DMS79 (cell line): Measurements from ENCODE around the gene ADAT1.
A peak's percentile ranks its signal among the peaks of the same experiment; 100 is the strongest.

Experiments
- DNase-seq: peaks from one replicate; lab custom pipeline; 2025; lab: John Stamatoyannopoulos, UW

The ADAT1 gene

GRCh38 chr16:75575958-75576357 is 47.1 kb downstream of the ADAT1 start:
- DNase-seq = no peak

- DNase-seq = no peak
These were observed 49.1 kb downstream of the ADAT1 start for GRCh38 chr16:75573955-75574354.

GRCh38 chr16:75572864-75573542 is 50.1 kb downstream of the ADAT1 start:
- no peak for DNase-seq

- DNase-seq = no peak
These were observed 52.5 kb downstream of the ADAT1 start for GRCh38 chr16:75570396-75571065.

- no peak for DNase-seq
These were observed 55.2 kb downstream of the ADAT1 start for GRCh38 chr16:75567911-75568310.

- no peak for DNase-seq
These were observed 56.3 kb downstream of the ADAT1 start for GRCh38 chr16:75566758-75567255.

GRCh38 chr16:75566040-75566757 is 56.9 kb downstream of the ADAT1 start, which contains the start of gene GABARAPL2:
TSS of gene GABARAPL2 (plus strand) at chr16:75566379. CDS start at chr16:75566487, 108 bp downstream.
- DNase-seq = peak; percentile 8

- no peak for DNase-seq
These were observed 57.4 kb downstream of the ADAT1 start for GRCh38 chr16:75565640-75566039.

GRCh38 chr16:75559564-75560372 is 63.3 kb downstream of the ADAT1 start:
- no peak for DNase-seq

GRCh38 chr16:75558846-75559401 is 64.2 kb downstream of the ADAT1 start:
- DNase-seq = no peak

- DNase-seq = no peak
These were observed 66.6 kb downstream of the ADAT1 start for GRCh38 chr16:75556431-75556950.

- DNase-seq = peak; percentile 70
These were observed 67.2 kb downstream of the ADAT1 start, which contains the start of gene TMEM231 for GRCh38 chr16:75555707-75556430. TSS of gene TMEM231 (minus strand) at chr16:75556252. CDS start at chr16:75556209, 43 bp downstream.

- peak; percentile 19 for DNase-seq
These were observed 67.8 kb downstream of the ADAT1 start for GRCh38 chr16:75555213-75555706.

GRCh38 chr16:75552951-75553350 is 70.1 kb downstream of the ADAT1 start:
- no peak for DNase-seq

GRCh38 chr16:75550211-75550662 is 72.8 kb downstream of the ADAT1 start:
- DNase-seq = no peak
